ENCODE results near the gene PPP2R2C.

The PPP2R2C gene

GRCh38 chr4:6474705-6475457 is 2.5 kb upstream of the PPP2R2C start:
- H3K4me3 ChIP-seq (ENCODE audit: low read depth, low read length), result no peak overlapping the region
- H2AFZ ChIP-seq, result no peak overlapping the region
- no peak for TF ChIP-seq CTCF (IDR thresholded peaks at IDR 0.05)
- no peaks in the 10 kb centered on the region for H3K36me3 ChIP-seq (ENCODE audit: control insufficient read depth, insufficient read depth, low read length)
- H3K79me2 ChIP-seq, result no peaks in the 10 kb centered on the region
- H3K27ac ChIP-seq, result no peak overlapping the region
- H3K4me2 ChIP-seq (ENCODE audit: low read length), result no peak overlapping the region
- no peaks in the 10 kb centered on the region for H3K4me1 ChIP-seq
- H3K27me3 ChIP-seq (ENCODE audit: control insufficient read depth, insufficient read depth, low read length), result no peaks in the 10 kb centered on the region
- no peaks in the 10 kb centered on the region for H3K9me3 ChIP-seq (ENCODE audit: control insufficient read depth, low read length)
- no peak overlapping the region for H3K9ac ChIP-seq

GRCh38 chr4:6474053-6474568 is 1.7 kb upstream of the PPP2R2C start:
- Histone ChIP-seq H3K4me2 (ENCODE audit: low read length) (no peak overlapping the region), H3K4me1 (no peaks in the 10 kb centered on the region), H2AFZ (no peak overlapping the region), H3K79me2 (no peaks in the 10 kb centered on the region), H3K36me3 (ENCODE audit: control insufficient read depth, insufficient read depth, low read length) (no peaks in the 10 kb centered on the region), H3K27me3 (ENCODE audit: control insufficient read depth, insufficient read depth, low read length) (no peaks in the 10 kb centered on the region), H3K4me3 (ENCODE audit: low read depth, low read length) (no peak overlapping the region), H3K9me3 (ENCODE audit: control insufficient read depth, low read length) (no peaks in the 10 kb centered on the region), H3K9ac (no peak overlapping the region), H3K27ac (no peak overlapping the region)
- no peak for TF ChIP-seq CTCF (IDR thresholded peaks at IDR 0.05)

GRCh38 chr4:6473264-6474052 is 1.0 kb upstream of the PPP2R2C start:
- Histone ChIP-seq H3K27me3 (ENCODE audit: control insufficient read depth, insufficient read depth, low read length) (no peaks in the 10 kb centered on the region), H3K9me3 (ENCODE audit: control insufficient read depth, low read length) (no peaks in the 10 kb centered on the region)

GRCh38 chr4:6472008-6472386 is 417 bp downstream of the PPP2R2C start:
- H3K4me1 ChIP-seq, result no peaks in the 10 kb centered on the region
- H3K36me3 ChIP-seq (ENCODE audit: control insufficient read depth, insufficient read depth, low read length), result no peaks in the 10 kb centered on the region
- no peak overlapping the region for H3K4me2 ChIP-seq (ENCODE audit: low read length)
- no peak for TF ChIP-seq CTCF (IDR thresholded peaks at IDR 0.05)
- no peaks in the 10 kb centered on the region for H3K79me2 ChIP-seq
- no peaks in the 10 kb centered on the region for H3K27me3 ChIP-seq (ENCODE audit: control insufficient read depth, insufficient read depth, low read length)
- no peak overlapping the region for H2AFZ ChIP-seq
- no peaks in the 10 kb centered on the region for H3K9me3 ChIP-seq (ENCODE audit: control insufficient read depth, low read length)
- H3K27ac ChIP-seq, result no peak overlapping the region
- H3K9ac ChIP-seq, result no peak overlapping the region
- no peak overlapping the region for H3K4me3 ChIP-seq (ENCODE audit: low read depth, low read length)

More at GRCh38 chr4:6473264-6474052, 1.0 kb upstream of the PPP2R2C start:
- no peak overlapping the region for H2AFZ ChIP-seq
- H3K27ac ChIP-seq, result no peak overlapping the region
- no peaks in the 10 kb centered on the region for H3K36me3 ChIP-seq (ENCODE audit: control insufficient read depth, insufficient read depth, low read length)
- no peak for TF ChIP-seq CTCF (IDR thresholded peaks at IDR 0.05)
- H3K9ac ChIP-seq, result no peak overlapping the region
- no peaks in the 10 kb centered on the region for H3K4me1 ChIP-seq
- no peak overlapping the region for H3K4me3 ChIP-seq (ENCODE audit: low read depth, low read length)
- H3K79me2 ChIP-seq, result no peaks in the 10 kb centered on the region
- no peak overlapping the region for H3K4me2 ChIP-seq (ENCODE audit: low read length)

Data from parathyroid adenoma (tissue), 2 donors.